Fibroblast of mammary gland (primary cell): ENCODE measurements around the gene CATSPER4.

ENCODE experiments used
- DNase-seq: peaks from one replicate; pipeline ENCODE4 v3.0.0-alpha.2; 2010; ENCODE audit warnings: low read depth
- H3K4me3 ChIP-seq: 2 replicates; pipeline ENCODE4 v1.5.1; 2011; ENCODE audit warnings: low read depth, mild to moderate bottlenecking, low read length, moderate library complexity; ENCODE audit not compliant: control insufficient read depth
- TF ChIP-seq, protein P1 (sequence below): conservative IDR thresholded peaks from 2 replicates; pipeline ENCODE4 v1.5.1; 2011; ENCODE audit warnings: low read depth, low read length, inconsistent platforms; ENCODE audit not compliant: control insufficient read depth, insufficient read depth

CATSPER4 gene

DNA sequence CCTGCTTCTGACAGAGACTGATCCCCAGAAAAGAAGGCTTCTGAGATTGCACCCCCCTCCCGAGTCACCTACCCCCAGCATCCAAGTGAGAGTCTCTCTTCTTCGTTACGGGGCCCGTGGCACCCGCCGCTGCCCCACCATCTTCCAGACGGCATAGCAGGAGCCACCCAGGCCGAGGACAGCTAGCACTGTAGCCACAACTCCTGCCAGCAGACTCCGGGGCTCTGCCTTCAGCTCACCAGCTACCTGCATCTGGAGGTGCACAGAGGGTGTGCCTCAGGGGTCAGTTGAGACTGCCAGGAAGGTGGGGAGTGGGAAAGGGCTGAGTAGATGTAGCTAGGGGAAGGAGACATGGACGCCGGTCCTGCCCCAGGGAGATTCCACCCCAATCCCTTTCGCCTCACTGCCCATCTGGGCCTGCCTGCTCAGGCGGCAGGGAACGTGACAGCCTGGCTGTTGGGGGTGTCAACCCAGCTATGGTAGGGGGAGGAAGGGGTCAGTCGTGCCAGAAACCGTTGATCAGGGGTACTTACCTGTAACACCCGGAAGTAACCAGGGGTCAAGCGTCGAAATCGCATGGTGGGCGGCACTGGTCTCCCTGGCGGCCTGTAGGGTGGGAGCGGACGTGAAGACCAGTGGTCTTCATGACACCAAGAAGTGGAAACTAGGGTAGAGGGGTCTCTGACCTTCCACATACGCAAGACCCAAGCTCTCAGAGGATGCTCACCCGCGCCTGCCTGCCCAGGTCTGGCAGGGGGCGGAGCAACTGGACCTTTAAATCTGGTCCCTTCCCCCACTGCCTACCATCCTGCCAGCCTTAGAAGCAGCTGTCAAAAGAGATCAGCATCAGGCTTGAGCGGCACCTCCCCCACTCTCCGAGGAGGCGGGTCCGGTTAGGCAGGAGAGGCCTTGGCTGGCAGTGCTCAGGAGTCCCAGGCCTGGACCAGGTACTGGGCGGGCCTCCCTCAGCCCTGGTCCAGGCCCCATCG is 19.0 kb upstream of the CATSPER4 start, which contains the start of gene ZNF593OS:
Gene ZNF593OS (minus strand): TSS at position 749 of the 989 bp plus-strand sequence. CDS start 171 bp downstream, at position 578.
- TF ChIP-seq, protein P1, sequence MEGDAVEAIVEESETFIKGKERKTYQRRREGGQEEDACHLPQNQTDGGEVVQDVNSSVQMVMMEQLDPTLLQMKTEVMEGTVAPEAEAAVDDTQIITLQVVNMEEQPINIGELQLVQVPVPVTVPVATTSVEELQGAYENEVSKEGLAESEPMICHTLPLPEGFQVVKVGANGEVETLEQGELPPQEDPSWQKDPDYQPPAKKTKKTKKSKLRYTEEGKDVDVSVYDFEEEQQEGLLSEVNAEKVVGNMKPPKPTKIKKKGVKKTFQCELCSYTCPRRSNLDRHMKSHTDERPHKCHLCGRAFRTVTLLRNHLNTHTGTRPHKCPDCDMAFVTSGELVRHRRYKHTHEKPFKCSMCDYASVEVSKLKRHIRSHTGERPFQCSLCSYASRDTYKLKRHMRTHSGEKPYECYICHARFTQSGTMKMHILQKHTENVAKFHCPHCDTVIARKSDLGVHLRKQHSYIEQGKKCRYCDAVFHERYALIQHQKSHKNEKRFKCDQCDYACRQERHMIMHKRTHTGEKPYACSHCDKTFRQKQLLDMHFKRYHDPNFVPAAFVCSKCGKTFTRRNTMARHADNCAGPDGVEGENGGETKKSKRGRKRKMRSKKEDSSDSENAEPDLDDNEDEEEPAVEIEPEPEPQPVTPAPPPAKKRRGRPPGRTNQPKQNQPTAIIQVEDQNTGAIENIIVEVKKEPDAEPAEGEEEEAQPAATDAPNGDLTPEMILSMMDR = no peak
- DNase-seq = no peak
- H3K4me3 ChIP-seq = peak within 1 kb of the TSS; percentile 76

GRCh38 chr1:26175346-26175745 is 15.1 kb upstream of the CATSPER4 start:
- TF ChIP-seq, protein P1 = no peak
- DNase-seq = no peak
- no peak overlapping the region for H3K4me3 ChIP-seq

DNA sequence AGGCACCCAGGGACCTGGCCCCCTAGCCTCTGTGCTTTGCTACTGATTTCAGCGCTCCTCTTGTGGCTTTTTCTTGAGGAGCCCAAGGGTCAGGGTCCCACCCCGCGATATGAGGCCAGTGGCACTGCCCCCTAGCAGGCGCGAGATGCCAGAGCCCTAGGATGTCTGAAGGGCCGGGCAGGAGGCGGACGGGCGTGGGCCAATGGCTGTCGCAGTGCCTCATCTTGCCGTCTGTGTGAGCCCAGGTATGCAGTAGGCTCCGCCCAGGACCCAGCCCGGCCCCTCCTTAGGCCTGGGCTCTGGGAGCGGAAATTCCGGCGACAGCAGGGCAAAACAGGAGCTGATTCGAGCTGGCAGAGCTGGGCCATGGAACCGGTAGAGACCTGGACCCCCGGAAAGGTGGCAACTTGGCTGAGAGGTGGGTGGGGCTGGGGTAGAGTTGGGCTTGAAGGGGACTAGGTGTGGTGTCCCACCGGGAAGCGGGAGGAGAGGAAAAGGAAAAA is 13.2 kb upstream of the CATSPER4 start, which contains the start of gene CNKSR1:
Gene CNKSR1 (plus strand): TSS at position 310 of the 503 bp plus-strand sequence. CDS start 57 bp downstream, at position 367.
- TF ChIP-seq, protein P1 = no peak
- no peak within 1 kb of the TSS for H3K4me3 ChIP-seq
- DNase-seq = no peak

GRCh38 chr1:26180010-26180506 is 10.3 kb upstream of the CATSPER4 start:
- no peak for DNase-seq
- TF ChIP-seq, protein P1 = no peak
- H3K4me3 ChIP-seq = no peak overlapping the region

DNA sequence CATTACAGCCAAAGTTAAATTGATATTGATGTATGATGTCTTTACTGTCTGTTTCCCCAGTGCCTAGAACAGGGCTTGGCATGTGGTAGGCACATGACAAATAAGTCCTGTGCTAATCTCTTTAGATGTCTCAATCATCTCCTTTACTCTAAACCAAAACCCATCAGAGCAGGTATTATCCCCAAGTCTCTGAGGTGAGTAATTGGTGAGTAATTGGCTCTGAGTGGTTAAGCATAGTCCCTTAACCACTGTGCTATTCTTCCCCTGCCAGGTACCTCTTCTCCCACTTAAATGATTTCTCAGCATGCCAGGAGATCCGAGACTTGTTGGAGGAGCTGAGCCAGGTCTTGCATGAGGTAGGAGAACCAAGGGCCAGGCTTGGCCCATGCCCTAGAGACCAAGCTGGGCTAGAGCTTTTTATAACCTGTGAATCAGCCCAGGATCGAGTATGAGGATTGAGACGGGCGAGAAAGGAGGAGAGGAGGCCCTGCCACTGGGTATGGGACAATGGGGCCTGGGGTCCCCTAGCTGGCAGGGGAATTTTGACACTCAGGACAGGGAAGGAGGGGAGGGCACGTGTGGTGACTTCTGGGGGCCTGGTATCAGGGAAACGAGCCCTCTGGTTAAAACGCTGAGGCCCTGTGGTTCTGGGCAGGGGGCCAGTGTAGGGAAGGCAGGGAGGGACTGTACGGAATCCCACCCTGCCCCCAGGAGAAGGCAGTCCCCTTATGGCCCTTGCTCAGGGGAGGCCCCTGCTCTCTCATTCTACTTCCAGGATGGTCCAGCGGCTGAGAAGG is 8.6 kb upstream of the CATSPER4 start:
- DNase-seq = peak; percentile 8
- TF ChIP-seq, protein P1 = no peak
- no peak overlapping the region for H3K4me3 ChIP-seq

- DNase-seq = no peak
- TF ChIP-seq, protein P1 = no peak
- no peak overlapping the region for H3K4me3 ChIP-seq
Observed at GRCh38 chr1:26182383-26182696, 8.1 kb upstream of the CATSPER4 start.
